Fibroblast of mammary gland (primary cell): ENCODE measurements around the gene TTBK1.

Experiments used
- DNase-seq: peaks from one replicate; pipeline ENCODE4 v3.0.0-alpha.2; 2010; ENCODE audit warnings: low read depth
- H3K4me3 ChIP-seq: 2 replicates; pipeline ENCODE4 v1.5.1; 2011; ENCODE audit warnings: low read depth, mild to moderate bottlenecking, low read length, moderate library complexity; ENCODE audit not compliant: control insufficient read depth
- TF ChIP-seq, protein P1 (sequence below): conservative IDR thresholded peaks from 2 replicates; pipeline ENCODE4 v1.5.1; 2011; ENCODE audit warnings: low read depth, low read length, inconsistent platforms; ENCODE audit not compliant: control insufficient read depth, insufficient read depth

The TTBK1 gene

DNA sequence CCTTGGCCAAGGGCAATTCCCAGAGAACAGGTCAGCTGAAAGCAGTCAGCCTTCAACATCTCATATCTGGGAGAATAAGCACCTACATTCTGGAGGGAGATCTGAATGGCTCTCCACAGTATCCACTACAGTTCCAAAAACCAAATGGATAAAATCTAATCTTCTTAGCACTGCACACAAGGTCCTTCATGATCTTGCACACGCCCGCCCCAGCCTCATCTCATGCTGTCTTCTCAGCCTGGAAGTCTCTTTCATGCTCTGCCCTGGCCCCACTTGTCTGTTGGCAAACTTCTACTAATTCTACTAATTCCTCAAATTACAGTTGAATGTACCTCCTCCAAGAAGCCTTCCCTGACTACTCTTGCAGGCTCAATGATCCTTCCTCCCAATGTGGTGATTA lies 1.8 kb upstream of the TTBK1 start:
- H3K4me3 ChIP-seq = no peak overlapping the region
- DNase-seq = no peak
- TF ChIP-seq, protein P1, sequence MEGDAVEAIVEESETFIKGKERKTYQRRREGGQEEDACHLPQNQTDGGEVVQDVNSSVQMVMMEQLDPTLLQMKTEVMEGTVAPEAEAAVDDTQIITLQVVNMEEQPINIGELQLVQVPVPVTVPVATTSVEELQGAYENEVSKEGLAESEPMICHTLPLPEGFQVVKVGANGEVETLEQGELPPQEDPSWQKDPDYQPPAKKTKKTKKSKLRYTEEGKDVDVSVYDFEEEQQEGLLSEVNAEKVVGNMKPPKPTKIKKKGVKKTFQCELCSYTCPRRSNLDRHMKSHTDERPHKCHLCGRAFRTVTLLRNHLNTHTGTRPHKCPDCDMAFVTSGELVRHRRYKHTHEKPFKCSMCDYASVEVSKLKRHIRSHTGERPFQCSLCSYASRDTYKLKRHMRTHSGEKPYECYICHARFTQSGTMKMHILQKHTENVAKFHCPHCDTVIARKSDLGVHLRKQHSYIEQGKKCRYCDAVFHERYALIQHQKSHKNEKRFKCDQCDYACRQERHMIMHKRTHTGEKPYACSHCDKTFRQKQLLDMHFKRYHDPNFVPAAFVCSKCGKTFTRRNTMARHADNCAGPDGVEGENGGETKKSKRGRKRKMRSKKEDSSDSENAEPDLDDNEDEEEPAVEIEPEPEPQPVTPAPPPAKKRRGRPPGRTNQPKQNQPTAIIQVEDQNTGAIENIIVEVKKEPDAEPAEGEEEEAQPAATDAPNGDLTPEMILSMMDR = no peak

DNA sequence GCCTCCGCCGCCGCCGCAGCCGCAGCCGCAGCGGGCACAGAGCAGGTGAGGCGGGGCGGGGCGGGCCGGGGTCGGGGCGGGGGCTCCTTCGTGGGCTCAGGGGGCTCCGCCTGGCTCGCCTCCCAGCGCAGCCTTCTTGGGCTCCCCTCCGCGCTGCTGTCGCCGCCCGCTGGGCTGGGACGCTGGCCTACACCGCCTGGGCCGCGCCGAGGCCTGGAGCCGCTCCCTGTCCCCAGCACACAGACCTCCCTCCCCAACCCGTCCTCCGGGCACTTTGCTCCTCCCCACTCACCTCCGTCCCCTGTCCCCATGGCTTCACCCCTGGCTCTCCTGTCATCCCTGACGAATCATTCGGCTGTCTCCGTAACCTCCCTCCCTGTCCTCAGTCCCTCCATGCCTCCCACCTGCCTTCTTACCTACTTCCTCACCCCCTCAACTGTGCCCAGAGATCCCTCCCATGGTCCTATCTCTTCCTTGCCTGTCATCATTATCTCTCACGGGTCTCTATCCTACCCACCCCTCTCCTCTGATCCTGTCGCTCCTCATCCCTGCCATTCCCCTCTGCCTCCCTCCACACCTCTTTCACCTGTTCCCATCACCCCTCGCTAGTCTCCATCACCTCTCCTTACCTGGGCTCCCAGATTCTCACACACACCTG lies 512 bp downstream of the TTBK1 start:
- TF ChIP-seq, protein P1 = no peak
- DNase-seq = no peak
- no peak overlapping the region for H3K4me3 ChIP-seq

DNA sequence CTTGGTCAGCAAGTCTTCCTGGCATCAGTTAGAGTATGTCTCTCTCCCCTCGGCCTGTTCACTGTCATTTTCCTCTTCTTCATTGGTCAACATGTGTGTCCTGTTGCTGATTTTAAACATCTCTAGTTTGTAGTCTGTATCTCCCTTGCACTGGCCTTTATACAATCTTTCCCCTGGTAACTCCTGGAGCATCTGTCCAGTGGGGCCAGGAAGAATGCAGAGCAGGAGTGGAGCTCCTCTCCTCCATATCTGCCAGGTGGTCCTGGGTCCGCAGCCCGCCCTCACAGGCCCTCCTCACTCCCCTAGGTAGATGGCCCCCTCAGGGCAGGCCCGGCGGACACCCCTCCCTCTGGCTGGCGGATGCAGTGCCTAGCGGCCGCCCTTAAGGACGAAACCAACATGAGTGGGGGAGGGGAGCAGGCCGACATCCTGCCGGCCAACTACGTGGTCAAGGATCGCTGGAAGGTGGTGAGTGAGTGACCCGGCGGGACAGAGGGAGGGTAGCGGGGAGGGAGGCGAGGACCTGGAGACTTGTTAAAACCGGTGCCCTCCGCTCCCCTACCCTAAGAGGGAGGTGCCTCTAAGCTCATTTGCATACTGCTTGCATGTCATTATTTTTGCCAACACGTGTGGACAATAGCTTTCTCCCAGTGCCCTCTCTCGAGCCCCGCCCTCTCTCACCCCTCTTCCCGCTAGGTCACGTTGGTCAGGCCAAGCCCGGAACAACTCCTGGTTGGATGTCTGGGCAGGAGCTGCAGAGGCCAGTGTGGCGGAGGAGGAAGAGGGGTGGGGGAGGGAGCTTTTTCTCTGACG lies 3.2 kb downstream of the TTBK1 start:
- TF ChIP-seq, protein P1 = no peak
- no peak for DNase-seq
- peak overlapping the region; percentile 40 for H3K4me3 ChIP-seq

DNA sequence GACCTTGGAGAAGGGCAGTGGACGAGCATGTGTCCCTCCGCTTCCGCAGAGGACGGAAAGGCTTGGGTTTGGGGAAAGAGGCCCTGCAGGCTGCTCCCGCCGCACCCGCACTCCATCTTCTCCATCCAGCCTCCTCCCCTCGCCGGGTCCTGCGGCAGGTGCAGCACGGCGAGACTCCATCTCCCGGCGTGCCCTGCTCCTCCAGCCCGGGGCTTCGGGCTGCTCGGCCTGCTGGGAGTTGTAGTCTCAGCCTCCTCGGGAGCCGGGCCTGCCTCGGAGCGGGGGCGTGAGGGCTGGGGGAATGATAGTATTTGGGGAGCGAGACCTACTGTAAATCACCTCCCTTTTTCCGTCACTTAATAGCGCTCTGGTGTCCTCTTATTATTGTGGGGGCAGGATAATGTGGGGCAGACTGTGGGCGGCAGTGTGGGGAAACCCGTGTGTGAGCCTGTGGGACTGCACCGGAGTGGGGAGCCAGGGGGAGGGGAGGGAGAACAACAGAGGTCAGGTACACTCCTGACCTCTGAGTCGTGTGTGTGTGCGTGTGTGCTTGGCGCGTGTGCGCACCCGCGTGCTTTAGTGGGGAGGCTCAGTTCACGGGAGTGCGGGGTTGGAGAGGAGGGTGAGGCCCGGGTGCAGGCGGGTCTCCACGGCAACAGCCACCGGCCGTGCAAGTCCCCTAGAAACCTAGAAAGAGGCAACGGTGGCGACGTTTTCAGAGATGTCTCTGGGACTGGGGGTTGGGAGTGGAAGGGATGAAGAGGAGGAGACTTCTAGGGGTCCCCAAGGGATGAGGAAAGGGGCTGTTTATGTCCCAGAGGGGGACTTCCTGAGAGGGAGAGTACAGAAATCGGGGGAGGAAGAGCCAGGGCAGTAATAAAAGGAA lies 4.1 kb downstream of the TTBK1 start:
- peak; percentile 16 for DNase-seq
- H3K4me3 ChIP-seq = peak overlapping the region; percentile 40
- TF ChIP-seq, protein P1 = no peak

DNA sequence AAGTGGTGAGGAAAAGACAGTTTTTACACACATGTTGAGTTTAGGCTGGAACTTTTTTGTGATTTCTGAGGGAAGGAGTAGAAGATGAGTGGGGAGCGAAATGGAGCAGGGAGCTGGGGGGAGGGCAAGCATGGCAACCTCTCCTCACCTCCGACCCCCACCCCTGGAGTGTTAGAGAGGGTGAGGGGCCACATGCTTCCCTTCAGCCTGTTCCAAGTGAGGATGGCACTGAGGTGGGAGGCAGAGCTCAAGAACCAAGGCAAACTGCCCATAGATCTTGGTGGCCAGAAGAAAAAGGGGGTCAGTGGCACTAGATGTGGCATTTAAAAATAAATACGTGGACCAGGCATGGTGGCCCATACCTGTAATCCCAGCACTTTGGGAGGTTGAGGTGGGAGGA lies 4.8 kb downstream of the TTBK1 start:
- DNase-seq = no peak
- no peak overlapping the region for H3K4me3 ChIP-seq
- TF ChIP-seq, protein P1 = no peak

DNA sequence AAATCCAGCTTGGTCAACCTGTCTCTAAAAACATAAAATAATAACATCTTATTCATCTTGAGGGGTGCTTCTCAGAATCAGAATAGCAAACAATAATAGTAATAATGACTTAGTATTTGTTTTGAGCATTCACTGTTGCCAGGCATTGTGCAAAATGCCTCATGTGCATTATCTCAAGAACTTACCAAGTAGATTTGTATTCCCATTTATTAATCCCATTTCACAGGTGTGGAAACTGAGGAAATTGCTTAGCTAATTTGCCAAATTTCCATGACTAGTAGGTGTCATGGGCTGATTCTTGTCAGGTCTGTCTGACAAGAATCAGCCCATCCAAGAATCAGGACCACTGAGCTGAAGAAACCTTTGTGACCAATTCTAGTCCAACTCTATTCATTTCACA lies 5.5 kb downstream of the TTBK1 start:
- no peak for DNase-seq
- H3K4me3 ChIP-seq = no peak overlapping the region
- TF ChIP-seq, protein P1 = no peak
